HCT116 (cell line): Measurements from ENCODE around the gene CACNA1E. TPM values are rescaled to one million over a fixed set of nuclear protein-coding genes. Genes with fewer than 3 reads are reported as not detected.

Experiments used
- ATAC-seq: fragments of 200-7000 bp; cut with Tn5 transposase; 2 replicates; pipeline ENCODE4 v1.9.1; 2020; ENCODE audit warnings: mild to moderate bottlenecking, moderate library complexity
- BruUV-seq: library from RNA; stranded (reverse); fragments of 400-500 nt; replicated peaks from 2 replicates; lab custom pipeline; 2021; lab: Mats Ljungman, UMichigan
- CTCF ChIA-PET: fragments of 300-600 bp; sonication (Branson Sonifier 250); formaldehyde crosslinking; loops from one replicate; lab custom pipeline; 2021; ENCODE audit warnings: antibody characterized with exemption; lab: Charles Lee
- POLR2A ChIA-PET: fragments of 300-600, 350-600 bp; sonication (Branson Sonifier 250); formaldehyde crosslinking; loops from one replicate; lab custom pipeline; 2021; ENCODE audit warnings: antibody characterized with exemption; lab: Charles Lee
- RAD21 ChIA-PET, 2 experiments: fragments of 300-600 bp; sonication (Branson Sonifier 250); formaldehyde crosslinking; loops; one replicate each; lab custom pipeline; 2023; ENCODE audit warnings: low total read pairs in 2 of 2; ENCODE audit not compliant: uncharacterized antibody in 2 of 2, unreplicated experiment in 2 of 2, low non-redundant PET in 1 of 2; lab: Charles Lee
- DNase-seq: peaks from one replicate; pipeline ENCODE4 v3.0.0-alpha.2; 2010; ENCODE audit warnings: low read depth, low spot score
- H2AFZ ChIP-seq: fragments of 200-600 bp; shearing (Covaris generic), sonication (generic); 2 replicates; pipeline ENCODE4 v1.6.1; 2017; ENCODE audit warnings: low read depth, mixed run types, mixed read lengths, antibody characterized with exemption, low read length; ENCODE audit not compliant: poor library complexity, severe bottlenecking
- H3K27ac ChIP-seq: 2 replicates; pipeline ENCODE4 v1.5.1; 2012; ENCODE audit warnings: low read depth, low read length
- H3K27me3 ChIP-seq: fragments of 200-600 bp; sonication (generic); 2 replicates; pipeline ENCODE4 v1.6.1; 2016; ENCODE audit warnings: mixed run types, low read length, mixed read lengths; ENCODE audit not compliant: insufficient read depth
- H3K36me3 ChIP-seq, 2 experiments: fragments of 200-500 bp in 1 of 2; fragments of 200-600 bp in 1 of 2; sonication (Bioruptor generic) in 1 of 2; sonication (generic) in 1 of 2; 2 replicates each; pipeline versions ENCODE4 v1.5.1 to v1.6.1; 2014 to 2016; ENCODE audit warnings: low read length in 2 of 2, inconsistent platforms in 1 of 2, mixed read lengths in 1 of 2, mixed run types in 1 of 2; ENCODE audit not compliant: insufficient read depth in 2 of 2, control insufficient read depth in 1 of 2
- H3K4me1 ChIP-seq, 2 experiments: fragments of 200-600 bp in 1 of 2; sonication (generic) in 1 of 2; 2 replicates each; pipeline versions ENCODE4 v1.5.1 to v1.6.1; 2012 to 2017; ENCODE audit warnings: low read length in 2 of 2, inconsistent platforms in 1 of 2, mild to moderate bottlenecking in 1 of 2, mixed read lengths in 1 of 2, mixed run types in 1 of 2, moderate library complexity in 1 of 2; ENCODE audit not compliant: insufficient read depth in 2 of 2, control insufficient read depth in 1 of 2
- H3K4me2 ChIP-seq: fragments of 200-600 bp; sonication (generic); 2 replicates; pipeline ENCODE4 v1.6.1; 2017; ENCODE audit warnings: mixed run types, low read length, mixed read lengths
- H3K4me3 ChIP-seq, 2 experiments: fragments of 200-600 bp in 1 of 2; sonication (generic) in 1 of 2; replicated peaks in 1 of 2; 2 replicates each; pipeline ENCODE4 v1.5.1; 2011 to 2016; ENCODE audit warnings: low read length in 2 of 2, control low read depth in 1 of 2, low read depth in 1 of 2, mild to moderate bottlenecking in 1 of 2, mixed read lengths in 1 of 2, mixed run types in 1 of 2
- H3K79me2 ChIP-seq: fragments of 200-600 bp; sonication (generic); 2 replicates; pipeline ENCODE4 v1.6.1; 2017; ENCODE audit warnings: mild to moderate bottlenecking, mixed run types, low read length, moderate library complexity, mixed read lengths; ENCODE audit not compliant: insufficient read depth
- H3K9ac ChIP-seq: fragments of 200-600 bp; sonication (generic); 2 replicates; pipeline ENCODE4 v1.6.1; 2016; ENCODE audit warnings: low read length, mixed read lengths
- H3K9me2 ChIP-seq: fragments of 200-600 bp; sonication (generic), shearing (Covaris generic); 2 replicates; pipeline ENCODE4 v1.6.1; 2017; ENCODE audit warnings: mixed run types, mild to moderate bottlenecking, moderate library complexity; ENCODE audit not compliant: insufficient read depth
- H3K9me3 ChIP-seq, 2 experiments: fragments of 200-500 bp in 1 of 2; fragments of 200-600 bp in 1 of 2; sonication (Bioruptor generic) in 1 of 2; sonication (generic) in 1 of 2; 2 replicates each; pipeline ENCODE4 v1.6.1; 2014 to 2017; ENCODE audit warnings: low read length in 2 of 2, mixed read lengths in 2 of 2, inconsistent platforms in 1 of 2, low read depth in 1 of 2, mild to moderate bottlenecking in 1 of 2, mixed run types in 1 of 2, moderate library complexity in 1 of 2; ENCODE audit not compliant: control insufficient read depth in 1 of 2, insufficient read depth in 1 of 2
- H4K20me1 ChIP-seq: fragments of 200-600 bp; sonication (generic), shearing (Covaris generic); 2 replicates; pipeline ENCODE4 v1.6.1; 2017; ENCODE audit warnings: mixed run types, mild to moderate bottlenecking, moderate library complexity; ENCODE audit not compliant: insufficient read depth
- CBX3 ChIP-seq: IDR thresholded peaks from 2 replicates; pipeline ENCODE4 v1.6.1; 2012; ENCODE audit warnings: low read depth
- EGR1 ChIP-seq: IDR thresholded peaks from 2 replicates; pipeline ENCODE4 v1.6.1; 2012; ENCODE audit warnings: low read depth
- EZH2 ChIP-seq: fragments of 200-600 bp; sonication (generic); IDR thresholded peaks from 2 replicates; pipeline ENCODE4 v1.6.1; 2017; ENCODE audit warnings: antibody characterized with exemption, mixed run types
- EZH2phosphoT487 ChIP-seq: fragments of 200-600 bp; IDR thresholded peaks from 2 replicates; pipeline ENCODE4 v1.6.1; 2018; ENCODE audit warnings: antibody characterized with exemption, borderline replicate concordance
- JUND ChIP-seq: IDR thresholded peaks from 2 replicates; pipeline ENCODE4 v1.6.1; 2012
- POLR2AphosphoS5 ChIP-seq: IDR thresholded peaks from 2 replicates; pipeline ENCODE4 v1.6.1; 2011; ENCODE audit warnings: mild to moderate bottlenecking, low read depth, low read length, moderate library complexity
- RAD21 ChIP-seq: IDR thresholded peaks from 2 replicates; pipeline ENCODE4 v1.6.1; 2012; ENCODE audit warnings: low read depth, mild to moderate bottlenecking
- SIN3A ChIP-seq: IDR thresholded peaks from 2 replicates; pipeline ENCODE4 v1.6.1; 2012; ENCODE audit warnings: low read depth
- ZNF274 ChIP-seq: fragments of 200-500 bp; sonication (Bioruptor generic); IDR thresholded peaks from 2 replicates; pipeline ENCODE4 v1.6.1; 2014; ENCODE audit warnings: mild to moderate bottlenecking, low read depth, low read length, inconsistent platforms
- intact Hi-C: fragments of 100-400 bp; cut with micrococcal nuclease; formaldehyde crosslinking; loops from 2 replicates; pipeline ENCODE4 v1.10.0; 2022
- total RNA-seq: library from RNA; stranded (reverse); gene quantifications from one replicate; pipeline ENCODE4 v1.2.1, GENCODE V29; 2021; ENCODE audit not compliant: unreplicated experiment
- TF ChIP-seq, protein P1 (sequence below), 3 experiments: fragments of 200-600 bp in 1 of 3; sonication (generic) in 1 of 3; IDR thresholded peaks in 2 of 3; conservative IDR thresholded peaks in 1 of 3; 2 replicates each; pipeline ENCODE4 v1.5.1; 2012 to 2017; ENCODE audit warnings: low read depth in 2 of 3, low read length in 2 of 3, antibody characterized with exemption in 1 of 3, borderline replicate concordance in 1 of 3, control low read depth in 1 of 3, mild to moderate bottlenecking in 1 of 3, mixed read lengths in 1 of 3, mixed run types in 1 of 3, moderate library complexity in 1 of 3; ENCODE audit not compliant: insufficient read depth in 1 of 3
- TF ChIP-seq, protein P2 (sequence below): IDR thresholded peaks from 2 replicates; pipeline ENCODE4 v1.6.1; 2012; ENCODE audit warnings: low read depth
- TF ChIP-seq, protein P3 (sequence below): IDR thresholded peaks from 2 replicates; pipeline ENCODE4 v1.6.1; 2012

Gene CACNA1E
- total RNA-seq, 1 experiment from 2014 or later: 0.02 TPM

DNA sequence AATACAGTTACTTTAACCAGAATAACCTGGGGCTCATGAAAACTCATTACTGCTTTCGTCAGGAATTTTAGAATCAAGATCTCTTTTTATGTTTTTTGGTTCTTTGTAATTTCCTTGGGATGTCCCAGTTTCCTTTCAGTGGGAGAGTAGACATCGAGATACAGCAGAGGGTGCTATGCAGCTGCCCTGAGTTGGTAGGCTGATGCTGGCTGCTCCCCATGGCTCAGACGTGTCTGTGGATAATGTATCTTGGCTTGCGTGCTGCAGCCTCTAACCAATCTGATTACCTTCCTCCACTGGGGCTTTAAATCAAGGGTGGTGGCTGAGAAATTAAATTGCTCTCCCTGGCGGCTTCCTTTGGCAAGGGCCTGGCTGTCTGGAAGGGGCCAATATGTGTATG lies 253.7 kb downstream of the CACNA1E start:
- H3K9ac ChIP-seq: no peak overlapping the region
- DNase-seq (no peak), ATAC-seq (no peak)
- RAD21 ChIA-PET: no interaction called here
- TF ChIP-seq EZH2 (no peak), RAD21 (peak; percentile 28)
- TF ChIP-seq, protein P1, sequence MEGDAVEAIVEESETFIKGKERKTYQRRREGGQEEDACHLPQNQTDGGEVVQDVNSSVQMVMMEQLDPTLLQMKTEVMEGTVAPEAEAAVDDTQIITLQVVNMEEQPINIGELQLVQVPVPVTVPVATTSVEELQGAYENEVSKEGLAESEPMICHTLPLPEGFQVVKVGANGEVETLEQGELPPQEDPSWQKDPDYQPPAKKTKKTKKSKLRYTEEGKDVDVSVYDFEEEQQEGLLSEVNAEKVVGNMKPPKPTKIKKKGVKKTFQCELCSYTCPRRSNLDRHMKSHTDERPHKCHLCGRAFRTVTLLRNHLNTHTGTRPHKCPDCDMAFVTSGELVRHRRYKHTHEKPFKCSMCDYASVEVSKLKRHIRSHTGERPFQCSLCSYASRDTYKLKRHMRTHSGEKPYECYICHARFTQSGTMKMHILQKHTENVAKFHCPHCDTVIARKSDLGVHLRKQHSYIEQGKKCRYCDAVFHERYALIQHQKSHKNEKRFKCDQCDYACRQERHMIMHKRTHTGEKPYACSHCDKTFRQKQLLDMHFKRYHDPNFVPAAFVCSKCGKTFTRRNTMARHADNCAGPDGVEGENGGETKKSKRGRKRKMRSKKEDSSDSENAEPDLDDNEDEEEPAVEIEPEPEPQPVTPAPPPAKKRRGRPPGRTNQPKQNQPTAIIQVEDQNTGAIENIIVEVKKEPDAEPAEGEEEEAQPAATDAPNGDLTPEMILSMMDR (IDR thresholded peaks at IDR 0.05 in 2 of 3, conservative IDR thresholded peaks at IDR 0.05 in 1 of 3; ENCODE audit: borderline replicate concordance in 1 of 3, insufficient read depth in 1 of 3, low read depth in 2 of 3, low read length in 2 of 3): 0 out of 6 replicates have a peak, but pooled peaks of 1 of the 3 experiments have one; percentile 2
- no peaks in the 10 kb centered on the region for H3K4me1 ChIP-seq
- H3K9me3 ChIP-seq: no peaks in the 10 kb centered on the region
- no peak overlapping the region for H2AFZ ChIP-seq
- H3K36me3 ChIP-seq: no peaks in the 10 kb centered on the region
- POLR2A ChIA-PET: no interaction called here
- H3K27ac ChIP-seq: no peak overlapping the region
- peaks cover 36% of the 10 kb centered on the region for H3K27me3 ChIP-seq
- no peaks in the 10 kb centered on the region for H4K20me1 ChIP-seq
- BruUV-seq: no TSS peak
- CTCF ChIA-PET: no interaction called here
- no peaks in the 10 kb centered on the region for H3K9me2 ChIP-seq
- intact Hi-C loops: loop anchor here (10.0 kb wide), 1 partner anchor 198 kb away; no protein-coding TSS in a partner anchor
- no peak overlapping the region for H3K4me2 ChIP-seq
- H3K4me3 ChIP-seq: no peak overlapping the region
- H3K79me2 ChIP-seq: no peaks in the 10 kb centered on the region

DNA sequence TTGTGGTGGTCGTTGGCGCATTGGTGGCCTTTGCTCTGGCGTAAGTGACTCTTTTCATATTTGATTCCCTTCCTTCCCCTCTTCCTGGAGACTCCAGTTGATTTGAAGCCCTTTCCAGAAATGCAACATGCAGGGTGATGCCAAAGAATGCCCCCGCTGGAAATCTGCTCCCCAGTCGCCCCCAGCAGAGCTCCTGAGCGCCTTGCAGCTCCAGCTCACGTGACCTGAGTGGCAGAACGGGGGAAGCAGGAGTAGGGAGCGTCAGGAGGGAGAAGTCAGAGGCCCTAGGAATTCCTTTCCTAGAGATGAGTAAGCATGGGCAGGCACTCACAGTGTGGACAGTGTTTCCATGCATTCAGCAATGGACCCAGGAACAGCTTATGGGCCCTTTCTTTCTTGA lies 255.9 kb downstream of the CACNA1E start:
- no TSS peak for BruUV-seq
- CTCF ChIA-PET: no interaction called here
- TF ChIP-seq, protein P2, sequence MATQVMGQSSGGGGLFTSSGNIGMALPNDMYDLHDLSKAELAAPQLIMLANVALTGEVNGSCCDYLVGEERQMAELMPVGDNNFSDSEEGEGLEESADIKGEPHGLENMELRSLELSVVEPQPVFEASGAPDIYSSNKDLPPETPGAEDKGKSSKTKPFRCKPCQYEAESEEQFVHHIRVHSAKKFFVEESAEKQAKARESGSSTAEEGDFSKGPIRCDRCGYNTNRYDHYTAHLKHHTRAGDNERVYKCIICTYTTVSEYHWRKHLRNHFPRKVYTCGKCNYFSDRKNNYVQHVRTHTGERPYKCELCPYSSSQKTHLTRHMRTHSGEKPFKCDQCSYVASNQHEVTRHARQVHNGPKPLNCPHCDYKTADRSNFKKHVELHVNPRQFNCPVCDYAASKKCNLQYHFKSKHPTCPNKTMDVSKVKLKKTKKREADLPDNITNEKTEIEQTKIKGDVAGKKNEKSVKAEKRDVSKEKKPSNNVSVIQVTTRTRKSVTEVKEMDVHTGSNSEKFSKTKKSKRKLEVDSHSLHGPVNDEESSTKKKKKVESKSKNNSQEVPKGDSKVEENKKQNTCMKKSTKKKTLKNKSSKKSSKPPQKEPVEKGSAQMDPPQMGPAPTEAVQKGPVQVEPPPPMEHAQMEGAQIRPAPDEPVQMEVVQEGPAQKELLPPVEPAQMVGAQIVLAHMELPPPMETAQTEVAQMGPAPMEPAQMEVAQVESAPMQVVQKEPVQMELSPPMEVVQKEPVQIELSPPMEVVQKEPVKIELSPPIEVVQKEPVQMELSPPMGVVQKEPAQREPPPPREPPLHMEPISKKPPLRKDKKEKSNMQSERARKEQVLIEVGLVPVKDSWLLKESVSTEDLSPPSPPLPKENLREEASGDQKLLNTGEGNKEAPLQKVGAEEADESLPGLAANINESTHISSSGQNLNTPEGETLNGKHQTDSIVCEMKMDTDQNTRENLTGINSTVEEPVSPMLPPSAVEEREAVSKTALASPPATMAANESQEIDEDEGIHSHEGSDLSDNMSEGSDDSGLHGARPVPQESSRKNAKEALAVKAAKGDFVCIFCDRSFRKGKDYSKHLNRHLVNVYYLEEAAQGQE: no peak
- TF ChIP-seq EZH2phosphoT487 (no peak), CBX3 (no peak), JUND (no peak), RAD21 (no peak), EGR1 (no peak), POLR2AphosphoS5 (no peak), ZNF274 (no peak), SIN3A (no peak), EZH2 (no peak)
- TF ChIP-seq, protein P3, sequence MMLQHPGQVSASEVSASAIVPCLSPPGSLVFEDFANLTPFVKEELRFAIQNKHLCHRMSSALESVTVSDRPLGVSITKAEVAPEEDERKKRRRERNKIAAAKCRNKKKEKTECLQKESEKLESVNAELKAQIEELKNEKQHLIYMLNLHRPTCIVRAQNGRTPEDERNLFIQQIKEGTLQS: no peak
- TF ChIP-seq, protein P1 (IDR thresholded peaks at IDR 0.05 in 2 of 3, conservative IDR thresholded peaks at IDR 0.05 in 1 of 3; ENCODE audit: borderline replicate concordance in 1 of 3, insufficient read depth in 1 of 3, low read depth in 2 of 3, low read length in 2 of 3): no peak

More for the DNA sequence above, 255.9 kb downstream of the CACNA1E start:
- ATAC-seq (no peak), DNase-seq (no peak)
- ChIA-PET POLR2A (no interaction called here), RAD21 (no interaction called here)
- Histone ChIP-seq H3K4me1 (no peaks in the 10 kb centered on the region), H2AFZ (no peak overlapping the region), H4K20me1 (no peaks in the 10 kb centered on the region), H3K79me2 (no peaks in the 10 kb centered on the region), H3K4me2 (no peak overlapping the region), H3K9me3 (no peaks in the 10 kb centered on the region), H3K27ac (no peak overlapping the region), H3K36me3 (no peaks in the 10 kb centered on the region), H3K27me3 (peaks cover 55% of the 10 kb centered on the region), H3K4me3 (no peak overlapping the region), H3K9me2 (no peaks in the 10 kb centered on the region), H3K9ac (no peak overlapping the region)
- intact Hi-C loops: loop anchor here (10.0 kb wide), 1 partner anchor 196 kb away; no protein-coding TSS in a partner anchor
